Calu3 (cell line): ENCODE measurements around the gene CFL2. TPM values are rescaled to one million over a fixed set of nuclear protein-coding genes. Genes with fewer than 3 reads are reported as not detected.
"Not testable (repeated sequence)": the region's sequence is repeated elsewhere in the genome, so short reads cannot be mapped to it uniquely, and the experiment has no call there.

Experiments
- BruUV-seq: library from RNA; stranded (reverse); fragments of 400-500 nt; replicated peaks from 2 replicates; lab custom pipeline; 2021; lab: Mats Ljungman, UMichigan
- CTCF ChIA-PET: fragments of 300-600 bp; sonication (Branson Sonifier 250); formaldehyde crosslinking; loops from one replicate; lab custom pipeline; 2022; ENCODE audit warnings: antibody characterized with exemption; lab: Charles Lee
- DNase-seq: peaks from one replicate; pipeline ENCODE4 v3.0.0; 2022
- H3K27ac Mint-ChIP-seq: one replicate; pipeline ENCODE4 v1.8.0; 2022; ENCODE audit warnings: mixed read lengths; ENCODE audit not compliant: unreplicated experiment
- H3K27me3 Mint-ChIP-seq: one replicate; pipeline ENCODE4 v1.8.0; 2022; ENCODE audit warnings: mixed read lengths; ENCODE audit not compliant: unreplicated experiment
- H3K36me3 Mint-ChIP-seq: one replicate; pipeline ENCODE4 v1.8.0; 2022; ENCODE audit warnings: mild to moderate bottlenecking, moderate library complexity, mixed read lengths; ENCODE audit not compliant: insufficient read depth, unreplicated experiment
- H3K4me1 Mint-ChIP-seq: one replicate; pipeline ENCODE4 v1.8.0; 2022; ENCODE audit warnings: mild to moderate bottlenecking, low read depth, mixed read lengths; ENCODE audit not compliant: unreplicated experiment
- H3K4me3 Mint-ChIP-seq: one replicate; pipeline ENCODE4 v1.8.0; 2022; ENCODE audit warnings: mild to moderate bottlenecking, low read depth, moderate library complexity, mixed read lengths; ENCODE audit not compliant: unreplicated experiment
- H3K9me3 Mint-ChIP-seq: one replicate; pipeline ENCODE4 v1.8.0; 2022; ENCODE audit warnings: low read depth, mixed read lengths; ENCODE audit not compliant: unreplicated experiment
- CTCF ChIP-seq: fragments of 200-600 bp; IDR thresholded peaks from one replicate; pipeline ENCODE4 v1.8.0; 2022; ENCODE audit warnings: antibody characterized with exemption; ENCODE audit not compliant: unreplicated experiment
- intact Hi-C: fragments of 100-400 bp; cut with micrococcal nuclease; formaldehyde crosslinking; loops from one replicate; pipeline ENCODE4 v1.10.0; 2022; ENCODE audit not compliant: unreplicated experiment
- total RNA-seq: library from RNA; stranded (reverse); gene quantifications from 2 replicates; pipeline ENCODE4 v1.2.3, GENCODE V29; 2022

The CFL2 gene
- total RNA-seq, 1 experiment from 2014 or later = 24.4 TPM

- Mint-ChIP-seq H3K27ac (no peak overlapping the region), H3K4me3 (no peak overlapping the region), H3K27me3 (no peaks in the 10 kb centered on the region), H3K36me3 (no peaks in the 10 kb centered on the region), H3K9me3 (no peaks in the 10 kb centered on the region), H3K4me1 (peaks cover 12% of the 10 kb centered on the region)
- intact Hi-C loops = no loop called here
- TF ChIP-seq CTCF = no peak
- CTCF ChIA-PET = interaction anchor here (1.2 kb wide), 1 partner anchor 9 kb away, joined by 3 read pairs; no protein-coding TSS in a partner anchor
- no TSS peak for BruUV-seq
- no peak for DNase-seq
These were observed 12.6 kb downstream of the CFL2 start for GRCh38 chr14:34701808-34702207.

DNA sequence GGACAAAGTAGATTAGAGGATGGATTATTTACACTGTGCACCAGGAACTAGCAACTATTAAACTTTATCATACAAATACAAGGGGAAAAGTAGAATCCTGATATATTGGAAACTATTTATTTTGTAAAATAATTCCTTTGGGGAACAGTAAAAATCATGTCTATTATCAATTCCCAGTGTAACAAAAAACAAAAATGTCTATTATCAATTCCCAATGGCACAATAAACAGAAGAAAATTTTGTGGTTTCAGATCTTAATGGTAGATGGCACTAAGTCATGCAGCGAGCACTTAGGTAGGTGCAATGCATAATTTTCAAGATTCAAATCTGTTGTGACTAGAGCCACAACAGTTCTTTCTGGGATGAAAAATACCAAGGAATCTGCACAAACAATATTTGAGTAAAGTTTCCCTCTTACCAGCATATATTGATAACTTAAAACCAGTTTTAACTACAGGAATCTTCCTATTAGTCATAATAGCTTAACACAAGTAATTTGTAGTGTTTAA, 13.7 kb downstream of the CFL2 start:
- Mint-ChIP-seq H3K9me3 (no peaks in the 10 kb centered on the region), H3K4me1 (peaks cover 12% of the 10 kb centered on the region), H3K36me3 (no peaks in the 10 kb centered on the region), H3K4me3 (no peak overlapping the region), H3K27me3 (no peaks in the 10 kb centered on the region), H3K27ac (no peak overlapping the region)
- CTCF ChIA-PET = interaction anchor here (0.6 to 1.2 kb wide), 4 partner anchors 8 to 394 kb away, joined by 3 to 5 read pairs (median 4); no protein-coding TSS in a partner anchor
- DNase-seq = no peak
- TF ChIP-seq CTCF = no peak
- intact Hi-C loops = no loop called here
- no TSS peak for BruUV-seq

DNA sequence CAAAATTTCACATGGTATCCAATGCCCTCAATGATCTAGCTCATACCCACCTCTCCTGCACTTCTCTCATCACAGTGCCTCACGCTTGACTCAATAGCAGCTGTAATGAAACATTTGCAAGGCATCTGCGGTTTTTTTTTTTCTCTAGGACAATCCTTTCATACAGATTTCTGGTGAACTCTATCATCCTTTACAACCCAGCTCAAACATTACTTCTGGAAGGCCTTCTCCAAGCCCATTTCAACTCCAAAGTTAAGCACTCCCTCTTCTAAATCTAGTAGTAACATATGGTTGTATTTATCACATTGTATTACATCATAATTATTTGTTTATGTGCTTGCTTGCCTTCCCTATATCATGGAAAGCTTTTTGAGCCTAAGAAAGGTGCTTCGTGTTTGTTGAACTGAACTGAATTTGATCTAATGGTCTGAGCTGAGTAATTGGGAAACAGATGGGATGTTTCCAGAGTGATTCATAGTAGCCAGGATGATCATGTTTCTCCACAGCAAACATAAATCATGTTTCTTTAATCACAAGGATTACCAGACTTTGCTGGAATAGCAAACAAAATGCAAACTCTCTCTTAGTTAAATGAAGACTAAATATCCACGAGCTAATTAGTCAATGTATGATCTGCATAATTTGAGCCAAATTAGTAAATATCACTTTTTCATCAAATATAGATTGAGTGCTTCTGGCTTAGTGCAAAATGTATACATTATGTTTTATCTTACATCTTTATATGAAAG, 14.3 kb downstream of the CFL2 start:
- Mint-ChIP-seq H3K4me3 (no peak overlapping the region), H3K9me3 (no peaks in the 10 kb centered on the region), H3K27ac (no peak overlapping the region), H3K4me1 (peaks cover 12% of the 10 kb centered on the region), H3K27me3 (no peaks in the 10 kb centered on the region), H3K36me3 (no peaks in the 10 kb centered on the region)
- intact Hi-C loops = no loop called here
- no peak for TF ChIP-seq CTCF
- no TSS peak for BruUV-seq
- no peak for DNase-seq
- CTCF ChIA-PET = interaction anchor here (0.6 to 1.0 kb wide), 4 partner anchors 19 to 393 kb away, joined by 3 to 5 read pairs (median 4); no protein-coding TSS in a partner anchor

GRCh38 chr14:34694216-34694615, 20.2 kb downstream of the CFL2 start:
- intact Hi-C loops, H3K36me3 Mint-ChIP-seq, H3K27ac Mint-ChIP-seq, H3K9me3 Mint-ChIP-seq, BruUV-seq, H3K4me3 Mint-ChIP-seq, CTCF ChIA-PET, H3K27me3 Mint-ChIP-seq, DNase-seq: not testable (repeated sequence)
- H3K4me1 Mint-ChIP-seq = peaks cover 24% of the 10 kb centered on the region
